ENCODE measurements around the gene CACNA1B. TPM values are rescaled to one million over a fixed set of nuclear protein-coding genes. Genes with fewer than 3 reads are reported as not detected.

The CACNA1B gene
- total and polyA plus RNA-seq, 2 of the 4 experiments (the other 2 are of a cell fraction): 0.02 TPM; not detected in 1

GRCh38 chr9:137951597-137952490 lies 74.3 kb downstream of the CACNA1B start:
- Histone ChIP-seq H2BK5ac (ENCODE audit: low read depth, low read length, poor library complexity, severe bottlenecking) (no peak overlapping the region), H2BK20ac (ENCODE audit: low read depth, low read length) (no peak overlapping the region), H3K14ac (replicated peaks; ENCODE audit: low read depth, low read length) (no peak overlapping the region), H3K9ac (ENCODE audit: low read depth, low read length) (no peak overlapping the region), H3K4ac (ENCODE audit: low read depth, low read length) (no peak overlapping the region), H4K91ac (ENCODE audit: insufficient read depth, low read depth, low read length) (no peak overlapping the region), H3K4me1 (ENCODE audit: control insufficient read depth, insufficient read depth, low read length) (no peaks in the 10 kb centered on the region), H2AK5ac (ENCODE audit: low read depth, low read length) (no peak overlapping the region), H4K20me1 (ENCODE audit: insufficient read depth, low read length) (no peaks in the 10 kb centered on the region), H3K9me3 (ENCODE audit: control insufficient read depth, insufficient read depth, low read length) (peaks cover 66% of the 10 kb centered on the region), H3K27me3 (ENCODE audit: control insufficient read depth, insufficient read depth, low read length) (no peaks in the 10 kb centered on the region), H3K9me1 (ENCODE audit: insufficient read depth, low read length) (no peaks in the 10 kb centered on the region), H3K4me2 (ENCODE audit: low read depth, low read length) (no peak overlapping the region), H4K8ac (ENCODE audit: low read depth in 2 of 2, low read length in 2 of 2) (no peak overlapping the region), H2AK9ac (replicated peaks; ENCODE audit: low read depth, low read length, poor library complexity) (no peak overlapping the region), H3K79me1 (ENCODE audit: low read depth in 1 of 2, low read length in 2 of 2) (no peaks in the 10 kb centered on the region), H2AFZ (replicated peaks; ENCODE audit: low read length, poor library complexity) (no peak overlapping the region), H3K27ac (ENCODE audit: insufficient read depth, low read length) (no peak overlapping the region), H3K56ac (ENCODE audit: extremely low read depth, insufficient read depth, low read length) (no peak overlapping the region), H3K36me3 (ENCODE audit: control insufficient read depth, insufficient read depth, low read length) (no peaks in the 10 kb centered on the region), H2BK120ac (ENCODE audit: low read depth, low read length) (no peak overlapping the region), H4K5ac (ENCODE audit: low read depth, low read length) (no peak overlapping the region), H3K23ac (ENCODE audit: low read depth, low read length) (no peak overlapping the region), H3K4me3 (ENCODE audit: insufficient read depth, low read depth, low read length) (no peak overlapping the region), H3K18ac (ENCODE audit: low read depth, low read length) (no peak overlapping the region), H2BK15ac (ENCODE audit: low read depth, low read length) (no peak overlapping the region)
- WGBS, 2 experiments (ENCODE audit: extremely low coverage in 2 of 2, insufficient read length in 1 of 2): 41% methylated on average over 3 of the region's 12 CpGs; no CpG with 5 or more reads in 1 of the 2 experiments
- intact Hi-C loops (cut with micrococcal nuclease) (no loop called here), in situ Hi-C loops (cut with MboI; ENCODE audit: low sequenced_read_pairs) (no loop called here), dilution Hi-C loops (cut with HindIII; ENCODE audit: low sequenced_read_pairs, unreplicated experiment) (no loop called here)
- DNase-seq (no peak), ATAC-seq (ENCODE audit: low read depth) (no peak)
- POLR2A ChIA-PET (ENCODE audit: unreplicated experiment): no interaction called here
- TF ChIP-seq RFX5 (IDR thresholded peaks at IDR 0.05; ENCODE audit: low read depth, low read length) (no peak), RCOR1 (IDR thresholded peaks at IDR 0.05; ENCODE audit: insufficient replicate concordance, low read length) (no peak), USF2 (IDR thresholded peaks at IDR 0.05; ENCODE audit: low read depth, low read length) (no peak), RAD21 (IDR thresholded peaks at IDR 0.05; ENCODE audit: low read length) (no peak), FOS (IDR thresholded peaks at IDR 0.05; ENCODE audit: low read depth, low read length) (no peak), POLR2A (IDR thresholded peaks at IDR 0.05; ENCODE audit: low read depth, low read length) (no peak), BHLHE40 (IDR thresholded peaks at IDR 0.05; ENCODE audit: low read depth, low read length) (no peak)
- no TSS peak for BruUV-seq (replicated peaks)
- CTCF ChIA-PET: no interaction called here

All from IMR-90 (cell line).